ENCODE data around the gene FTSJ1.

DNA sequence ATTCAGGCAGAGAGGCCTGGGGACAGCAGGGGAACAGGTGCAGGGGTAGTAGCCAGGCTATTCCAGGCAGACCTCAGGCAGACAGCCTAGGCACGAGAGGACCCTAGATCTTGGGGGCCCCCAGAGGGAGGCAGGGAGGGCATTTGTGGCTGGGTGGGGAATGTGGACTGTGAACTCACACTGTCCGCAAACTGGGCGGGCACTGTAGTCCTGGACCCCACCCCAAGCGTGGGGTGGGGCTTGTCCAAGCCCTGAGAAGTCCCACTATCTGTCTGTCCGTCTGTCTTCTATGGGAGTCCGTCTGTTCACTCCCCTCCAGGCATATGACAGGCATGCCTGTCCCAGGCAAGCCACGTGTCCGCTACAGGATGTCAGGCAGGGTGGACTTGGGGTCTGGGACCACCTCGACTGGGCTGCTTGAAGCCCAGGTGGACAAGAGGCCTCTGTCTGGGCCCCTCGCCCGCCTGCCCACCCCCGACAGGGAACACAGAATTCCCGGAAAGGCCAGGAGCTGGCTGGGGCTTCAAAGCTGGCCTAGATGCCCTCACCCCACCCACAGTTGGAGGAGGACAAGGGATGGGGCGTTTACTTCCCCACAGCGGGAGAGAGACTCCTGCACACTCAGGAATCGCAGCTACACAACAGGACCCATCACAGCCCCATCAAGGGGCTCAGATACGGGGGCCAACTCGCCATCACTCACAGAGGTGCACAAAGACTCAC, 5.7 kb upstream of the FTSJ1 start, which contains the start of gene SLC38A5:
- TF ChIP-seq ARNT (IDR thresholded peaks at IDR 0.05) (no peak), TARDBP (IDR thresholded peaks at IDR 0.05) (no peak), BHLHE40 (IDR thresholded peaks at IDR 0.05; ENCODE audit: borderline replicate concordance) (no peak), SP1 (IDR thresholded peaks at IDR 0.05) (no peak), CTBP1 (IDR thresholded peaks at IDR 0.05; ENCODE audit: borderline replicate concordance) (no peak), FOXA1 (IDR thresholded peaks at IDR 0.05) (no peak), ELF4 (IDR thresholded peaks at IDR 0.05) (no peak), NFRKB (IDR thresholded peaks at IDR 0.05) (no peak), SUZ12 (IDR thresholded peaks at IDR 0.05) (no peak)
